OCI-LY1 (cell line): ENCODE measurements around the gene RNF19B.

Source experiments
- EZH2 ChIP-seq: fragments of 200-600 bp; sonication (generic), shearing (Covaris generic); IDR thresholded peaks from 2 replicates; pipeline ENCODE4 v1.8.0; 2017; ENCODE audit warnings: borderline replicate concordance, mixed run types, mild to moderate bottlenecking, antibody characterized with exemption, low read length, moderate library complexity, mixed read lengths
- TF ChIP-seq, protein P1 (sequence below): fragments of 200-600 bp; sonication (generic), shearing (Covaris generic); IDR thresholded peaks from 2 replicates; pipeline ENCODE4 v1.5.1; 2017; ENCODE audit warnings: mild to moderate bottlenecking, antibody characterized with exemption, low read length, moderate library complexity, mixed read lengths

DNA sequence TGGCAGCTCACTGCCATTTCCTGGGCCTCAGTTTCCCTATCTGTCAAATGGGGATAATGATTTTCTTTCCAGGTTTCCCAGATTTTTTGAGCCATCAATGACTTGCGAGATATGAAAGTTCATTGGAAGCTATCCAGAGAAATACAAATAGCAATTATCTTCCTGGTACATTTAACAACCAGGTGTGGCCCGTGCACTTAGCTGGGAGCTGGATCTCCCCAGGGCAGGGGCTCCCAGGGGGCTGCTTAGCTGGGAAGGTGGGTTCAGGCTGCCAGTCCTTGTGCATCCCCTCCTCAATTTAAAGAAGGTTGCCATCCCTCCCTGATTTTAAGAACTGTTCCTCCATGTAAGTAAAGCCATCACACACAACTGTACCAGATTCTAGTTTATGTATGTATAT, 59.8 kb downstream of the RNF19B start:
- TF ChIP-seq, protein P1, sequence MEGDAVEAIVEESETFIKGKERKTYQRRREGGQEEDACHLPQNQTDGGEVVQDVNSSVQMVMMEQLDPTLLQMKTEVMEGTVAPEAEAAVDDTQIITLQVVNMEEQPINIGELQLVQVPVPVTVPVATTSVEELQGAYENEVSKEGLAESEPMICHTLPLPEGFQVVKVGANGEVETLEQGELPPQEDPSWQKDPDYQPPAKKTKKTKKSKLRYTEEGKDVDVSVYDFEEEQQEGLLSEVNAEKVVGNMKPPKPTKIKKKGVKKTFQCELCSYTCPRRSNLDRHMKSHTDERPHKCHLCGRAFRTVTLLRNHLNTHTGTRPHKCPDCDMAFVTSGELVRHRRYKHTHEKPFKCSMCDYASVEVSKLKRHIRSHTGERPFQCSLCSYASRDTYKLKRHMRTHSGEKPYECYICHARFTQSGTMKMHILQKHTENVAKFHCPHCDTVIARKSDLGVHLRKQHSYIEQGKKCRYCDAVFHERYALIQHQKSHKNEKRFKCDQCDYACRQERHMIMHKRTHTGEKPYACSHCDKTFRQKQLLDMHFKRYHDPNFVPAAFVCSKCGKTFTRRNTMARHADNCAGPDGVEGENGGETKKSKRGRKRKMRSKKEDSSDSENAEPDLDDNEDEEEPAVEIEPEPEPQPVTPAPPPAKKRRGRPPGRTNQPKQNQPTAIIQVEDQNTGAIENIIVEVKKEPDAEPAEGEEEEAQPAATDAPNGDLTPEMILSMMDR = no peak
- TF ChIP-seq EZH2 = no peak
